ENCODE results near the gene CCNL1.

The CCNL1 gene

GRCh38 chr3:157151627-157152026, 8.3 kb downstream of the CCNL1 start:
- no peak for TF ChIP-seq POLR2AphosphoS5 (IDR thresholded peaks at IDR 0.05; ENCODE audit: low read depth, low read length)

GRCh38 chr3:157151151-157151550, 8.8 kb downstream of the CCNL1 start:
- no peak for TF ChIP-seq REST (IDR thresholded peaks at IDR 0.05; ENCODE audit: insufficient read depth in 1 of 2, low read depth in 2 of 2, low read length in 2 of 2)
- no peak for TF ChIP-seq SIN3A (IDR thresholded peaks at IDR 0.05; ENCODE audit: borderline replicate concordance, insufficient read depth, low read length)
- no peak for TF ChIP-seq FOXP2 (optimal IDR thresholded peaks at IDR 0.05; ENCODE audit: borderline replicate concordance, extremely low read depth, extremely low read length, insufficient read depth)
- TF ChIP-seq POLR2AphosphoS5 (IDR thresholded peaks at IDR 0.05; ENCODE audit: low read depth, low read length) = no peak
- no peak for TF ChIP-seq TAF1 (IDR thresholded peaks at IDR 0.05; ENCODE audit: borderline replicate concordance, insufficient read depth, low read length)

- no peak for TF ChIP-seq FOXP2 (optimal IDR thresholded peaks at IDR 0.05; ENCODE audit: borderline replicate concordance, extremely low read depth, extremely low read length, insufficient read depth)
- no peak for TF ChIP-seq POLR2AphosphoS5 (IDR thresholded peaks at IDR 0.05; ENCODE audit: low read depth, low read length)
- TF ChIP-seq REST (IDR thresholded peaks at IDR 0.05; ENCODE audit: insufficient read depth in 1 of 2, low read depth in 2 of 2, low read length in 2 of 2) = no peak
- TF ChIP-seq TAF1 (IDR thresholded peaks at IDR 0.05; ENCODE audit: borderline replicate concordance, insufficient read depth, low read length) = no peak
- no peak for TF ChIP-seq SIN3A (IDR thresholded peaks at IDR 0.05; ENCODE audit: borderline replicate concordance, insufficient read depth, low read length)
These were observed 10.7 kb downstream of the CCNL1 start for GRCh38 chr3:157149136-157149696.

- no peak for TF ChIP-seq REST (IDR thresholded peaks at IDR 0.05; ENCODE audit: insufficient read depth in 1 of 2, low read depth in 2 of 2, low read length in 2 of 2)
These were observed 11.6 kb downstream of the CCNL1 start for GRCh38 chr3:157148196-157148889.

GRCh38 chr3:157147099-157147803, 12.7 kb downstream of the CCNL1 start:
- no peak; the same call in 1 of the 2 replicates for TF ChIP-seq POLR2AphosphoS5 (IDR thresholded peaks at IDR 0.05; ENCODE audit: low read depth, low read length)
- TF ChIP-seq SIN3A (IDR thresholded peaks at IDR 0.05; ENCODE audit: borderline replicate concordance, insufficient read depth, low read length) = no peak
- TF ChIP-seq FOXP2 (optimal IDR thresholded peaks at IDR 0.05; ENCODE audit: borderline replicate concordance, extremely low read depth, extremely low read length, insufficient read depth) = no peak
- TF ChIP-seq REST (IDR thresholded peaks at IDR 0.05; ENCODE audit: insufficient read depth in 1 of 2, low read depth in 2 of 2, low read length in 2 of 2) = no peak
- no peak for TF ChIP-seq TAF1 (IDR thresholded peaks at IDR 0.05; ENCODE audit: borderline replicate concordance, insufficient read depth, low read length)
